ENCODE measurements around the gene INMT.

- no peak for TF ChIP-seq CTCF (IDR thresholded peaks at IDR 0.05)
- TF ChIP-seq POLR2A (IDR thresholded peaks at IDR 0.05), result no peak
Measured at GRCh38 chr7:30764030-30764975, 12.4 kb downstream of the INMT start.
